Measurements from ENCODE around the gene MYL2. TPM values are rescaled to one million over a fixed set of nuclear protein-coding genes. Genes with fewer than 3 reads are reported as not detected.

The MYL2 gene
- total and polyA plus RNA-seq, 4 donors, result 0.65 to 1.7 TPM; not detected in 2

- no peaks in the 10 kb centered on the region for H3K4me1 ChIP-seq (ENCODE audit: control insufficient read depth in 5 of 5, insufficient read depth in 5 of 5, low read length in 5 of 5)
- no peak for TF ChIP-seq CTCF (IDR thresholded peaks at IDR 0.05; ENCODE audit: control extremely low read depth, extremely low read depth)
- peaks cover 0 to 3% (median 0%) of the 10 kb centered on the region in 4 donors for H3K9me3 ChIP-seq (ENCODE audit: control insufficient read depth in 4 of 4, insufficient read depth in 3 of 4, low read length in 3 of 4)
- DNase-seq (no peak), ATAC-seq (ENCODE audit: insufficient read depth, low FRiP score) (no peak)
- peaks cover 0 to 4% (median 0%) of the 10 kb centered on the region in 3 donors for H3K27me3 ChIP-seq (ENCODE audit: control insufficient read depth in 3 of 3, insufficient read depth in 3 of 3, low read length in 2 of 3)
- no peaks in the 10 kb centered on the region for H3K36me3 ChIP-seq (ENCODE audit: control insufficient read depth in 4 of 4, insufficient read depth in 4 of 4, low read length in 4 of 4)
- WGBS, 2 donors, result 81 to 87% methylated on average over 3 of the region's 3 CpGs
- no peak overlapping the region for H3K27ac ChIP-seq (ENCODE audit: low read depth in 1 of 2, low read length in 1 of 2)
- no peak overlapping the region for H3K9ac ChIP-seq (ENCODE audit: insufficient read depth in 1 of 2, low read length in 2 of 2)
- no peak overlapping the region for H3K4me3 ChIP-seq
Measured at GRCh38 chr12:110896559-110896958, 23.8 kb downstream of the MYL2 start.

GRCh38 chr12:110893956-110894355, 26.4 kb downstream of the MYL2 start:
- no peak for ATAC-seq (ENCODE audit: insufficient read depth, low FRiP score)
- 82 to 96% methylated on average over 3 of the region's 3 CpGs for WGBS, 2 donors

GRCh38 chr12:110889361-110889760, 31.0 kb downstream of the MYL2 start:
- H3K27me3 ChIP-seq (ENCODE audit: control insufficient read depth in 3 of 3, insufficient read depth in 3 of 3, low read length in 2 of 3), result peaks cover 0 to 4% (median 0%) of the 10 kb centered on the region in 3 donors
- TF ChIP-seq CTCF (IDR thresholded peaks at IDR 0.05; ENCODE audit: control extremely low read depth, extremely low read depth), result no peak
- H3K4me1 ChIP-seq (ENCODE audit: control insufficient read depth in 5 of 5, insufficient read depth in 5 of 5, low read length in 5 of 5), result no peaks in the 10 kb centered on the region
- no peaks in the 10 kb centered on the region for H3K36me3 ChIP-seq (ENCODE audit: control insufficient read depth in 4 of 4, insufficient read depth in 4 of 4, low read length in 4 of 4)
- H3K4me3 ChIP-seq, result no peak overlapping the region
- no peak overlapping the region for H3K27ac ChIP-seq (ENCODE audit: low read depth in 1 of 2, low read length in 1 of 2)
- WGBS, 2 donors, result 85 to 89% methylated on average over 12 of the region's 12 CpGs
- H3K9me3 ChIP-seq (ENCODE audit: control insufficient read depth in 4 of 4, insufficient read depth in 3 of 4, low read length in 3 of 4), result peaks cover 0 to 3% (median 0%) of the 10 kb centered on the region in 4 donors
- no peak for ATAC-seq (ENCODE audit: insufficient read depth, low FRiP score)
- H3K9ac ChIP-seq (ENCODE audit: insufficient read depth in 1 of 2, low read length in 2 of 2), result no peak overlapping the region
- DNase-seq, result no peak

More at GRCh38 chr12:110893956-110894355, 26.4 kb downstream of the MYL2 start:
- Histone ChIP-seq H3K27ac (ENCODE audit: low read depth in 1 of 2, low read length in 1 of 2) (no peak overlapping the region), H3K9ac (ENCODE audit: insufficient read depth in 1 of 2, low read length in 2 of 2) (no peak overlapping the region), H3K27me3 (ENCODE audit: control insufficient read depth in 3 of 3, insufficient read depth in 3 of 3, low read length in 2 of 3) (peaks cover 0 to 4% (median 0%) of the 10 kb centered on the region in 3 donors), H3K4me3 (no peak overlapping the region), H3K36me3 (ENCODE audit: control insufficient read depth in 4 of 4, insufficient read depth in 4 of 4, low read length in 4 of 4) (no peaks in the 10 kb centered on the region), H3K4me1 (ENCODE audit: control insufficient read depth in 5 of 5, insufficient read depth in 5 of 5, low read length in 5 of 5) (no peaks in the 10 kb centered on the region), H3K9me3 (ENCODE audit: control insufficient read depth in 4 of 4, insufficient read depth in 3 of 4, low read length in 3 of 4) (peaks cover 0 to 3% (median 0%) of the 10 kb centered on the region in 4 donors)
- no peak for DNase-seq
- no peak for TF ChIP-seq CTCF (IDR thresholded peaks at IDR 0.05; ENCODE audit: control extremely low read depth, extremely low read depth)

Measured in lung (tissue), 12 donors.